Measurements from ENCODE around the gene SPRING1. TPM values are rescaled to one million over a fixed set of nuclear protein-coding genes. Genes with fewer than 3 reads are reported as not detected.
A peak's percentile ranks its signal among the peaks of the same experiment; 100 is the strongest.

The SPRING1 gene
- total RNA-seq, 4 donors from 2014 or later: 22.3 to 40.3 (median 35.1) TPM

DNA sequence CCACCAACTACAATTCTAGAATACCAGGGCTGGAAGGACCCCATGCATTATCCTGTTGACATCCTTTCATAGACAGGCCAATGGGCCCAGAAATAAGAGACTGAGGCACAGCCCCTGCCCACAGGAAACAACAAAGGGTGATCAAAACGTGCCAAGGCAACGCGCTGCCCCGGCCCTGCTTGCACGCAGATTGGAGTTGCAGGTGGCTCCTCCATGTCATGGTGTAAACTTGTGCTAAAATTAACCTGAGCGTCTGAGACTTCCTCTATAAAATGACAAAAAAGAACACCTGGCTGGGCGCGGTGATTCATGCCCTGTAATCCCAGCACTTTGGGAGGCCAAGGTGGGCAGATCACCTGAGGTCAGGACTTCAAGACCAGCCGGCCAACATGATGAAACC lies 30.1 kb downstream of the SPRING1 start:
- in situ Hi-C loops (cut with MboI; ENCODE audit: low pct_ligation_motif_present in 1 of 4, low pct_unique_long_range_greater_than_20kb in 1 of 4, low sequenced_read_pairs in 3 of 4) (loop anchor here in 3 of 4 donors (10.0 to 25.0 kb wide), 4 partner anchors 405 to 720 kb away; no protein-coding TSS in a partner anchor), intact Hi-C loops (cut with DNase I; ENCODE audit: low total_unique reads) (no loop called here)
- H3K27me3 ChIP-seq: peaks cover 14% of the 10 kb centered on the region
- TF ChIP-seq POLR2A (IDR thresholded peaks at IDR 0.05) (no peak), POLR2AphosphoS5 (IDR thresholded peaks at IDR 0.05) (no peak), EP300 (IDR thresholded peaks at IDR 0.05; ENCODE audit: low read depth) (no peak), CTCF (IDR thresholded peaks at IDR 0.05) (no peak)
- 38% methylated on average over 9 of the region's 9 CpGs; no CpG with 5 or more reads in 1 of the 2 donors for WGBS, 2 donors (ENCODE audit: low coverage in 1 of 2)
- no peak overlapping the region for H3K27ac ChIP-seq
- H3K36me3 ChIP-seq: no peaks in the 10 kb centered on the region
- H3K4me3 ChIP-seq: no peak overlapping the region
- H3K9me3 ChIP-seq: no peaks in the 10 kb centered on the region
- no peak for DNase-seq
- H3K4me1 ChIP-seq: peaks cover 8 to 16% (median 8%) of the 10 kb centered on the region in 4 donors

GRCh38 chr12:116703214-116703795 lies 34.6 kb downstream of the SPRING1 start:
- in situ Hi-C loops (cut with MboI; ENCODE audit: low pct_ligation_motif_present in 1 of 4, low pct_unique_long_range_greater_than_20kb in 1 of 4, low sequenced_read_pairs in 3 of 4): loop anchor here in 3 of 4 donors (10.0 to 25.0 kb wide), 4 partner anchors 409 to 716 kb away; no protein-coding TSS in a partner anchor
- Histone ChIP-seq H3K9me3 (no peaks in the 10 kb centered on the region), H3K4me1 (peaks cover 0 to 10% (median 7%) of the 10 kb centered on the region in 4 donors), H3K27ac (no peak overlapping the region), H3K36me3 (no peaks in the 10 kb centered on the region), H3K4me3 (no peak overlapping the region), H3K27me3 (no peaks in the 10 kb centered on the region)
- DNase-seq: peak; percentile 71
- intact Hi-C loops (cut with DNase I; ENCODE audit: low total_unique reads): no loop called here
- TF ChIP-seq CTCF (IDR thresholded peaks at IDR 0.05): peak; percentile 88 to 97 (median 91)
- no peak for TF ChIP-seq POLR2AphosphoS5 (IDR thresholded peaks at IDR 0.05)
- 23 to 36% methylated on average over 4 to 12 of the region's 12 CpGs for WGBS, 2 donors (ENCODE audit: low coverage in 1 of 2)

DNA sequence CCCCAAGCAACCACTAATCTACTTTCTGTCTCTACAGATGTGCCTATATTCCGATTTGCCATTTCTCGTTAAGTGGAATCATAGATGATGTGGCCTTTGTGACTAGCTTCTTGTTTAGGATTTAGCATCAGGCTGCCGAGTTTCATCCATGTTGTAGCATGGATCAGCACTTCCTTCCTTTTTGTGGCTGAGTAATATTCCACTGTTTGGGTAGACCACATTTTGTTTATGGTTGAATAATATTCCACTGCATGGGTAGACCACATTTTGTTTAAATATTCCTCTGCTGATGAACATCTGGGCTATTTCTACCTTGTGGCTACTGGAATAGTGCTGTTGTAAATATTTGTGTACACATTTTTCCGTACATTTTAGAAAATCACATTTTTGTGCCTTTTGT lies 36.4 kb downstream of the SPRING1 start:
- DNase-seq: no peak
- no peaks in the 10 kb centered on the region for H3K9me3 ChIP-seq
- 89 to 91% methylated on average over 4 of the region's 4 CpGs for WGBS, 2 donors (ENCODE audit: low coverage in 1 of 2)
- no peak for TF ChIP-seq CTCF (IDR thresholded peaks at IDR 0.05)
- TF ChIP-seq POLR2AphosphoS5 (IDR thresholded peaks at IDR 0.05): no peak
- no peak for TF ChIP-seq POLR2A (IDR thresholded peaks at IDR 0.05)
- TF ChIP-seq EP300 (IDR thresholded peaks at IDR 0.05; ENCODE audit: low read depth): no peak
- in situ Hi-C loops (cut with MboI; ENCODE audit: low pct_ligation_motif_present in 1 of 4, low pct_unique_long_range_greater_than_20kb in 1 of 4, low sequenced_read_pairs in 3 of 4) (loop anchor here in 3 of 4 donors (10.0 to 25.0 kb wide), 4 partner anchors 411 to 714 kb away; no protein-coding TSS in a partner anchor), intact Hi-C loops (cut with DNase I; ENCODE audit: low total_unique reads) (no loop called here)
- H3K4me3 ChIP-seq: no peak overlapping the region
- no peaks in the 10 kb centered on the region for H3K36me3 ChIP-seq
- peaks cover 0 to 18% (median 11%) of the 10 kb centered on the region in 4 donors for H3K4me1 ChIP-seq
- no peaks in the 10 kb centered on the region for H3K27me3 ChIP-seq
- no peak overlapping the region for H3K27ac ChIP-seq

DNA sequence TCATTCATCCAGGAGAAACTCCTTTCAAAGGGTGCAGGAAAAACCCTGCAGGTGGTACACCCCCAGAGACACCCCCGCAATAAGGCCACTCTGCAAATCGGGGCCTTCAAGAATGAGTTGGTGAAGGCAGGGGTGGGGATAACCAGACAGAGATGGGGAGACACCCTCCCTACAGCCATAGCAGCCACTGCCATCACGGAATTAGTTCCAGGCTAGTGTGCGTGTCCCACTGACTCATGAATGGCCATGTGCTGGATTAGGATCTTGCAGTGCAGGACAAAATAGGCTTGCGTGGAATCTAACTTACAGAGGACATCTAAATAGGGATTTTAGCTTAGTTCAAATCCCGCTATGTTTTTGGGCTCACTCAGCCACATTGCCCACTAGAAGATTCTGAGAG lies 37.8 kb downstream of the SPRING1 start:
- in situ Hi-C loops (cut with MboI; ENCODE audit: low pct_ligation_motif_present in 1 of 4, low pct_unique_long_range_greater_than_20kb in 1 of 4, low sequenced_read_pairs in 3 of 4) (loop anchor here in 3 of 4 donors (10.0 to 25.0 kb wide), 4 partner anchors 412 to 713 kb away; no protein-coding TSS in a partner anchor), intact Hi-C loops (cut with DNase I; ENCODE audit: low total_unique reads) (no loop called here)
- no peak overlapping the region for H3K27ac ChIP-seq
- H3K4me3 ChIP-seq: no peak overlapping the region
- no peak for DNase-seq
- H3K9me3 ChIP-seq: no peaks in the 10 kb centered on the region
- peaks cover under 1% of the 10 kb centered on the region for H3K27me3 ChIP-seq
- TF ChIP-seq POLR2AphosphoS5 (IDR thresholded peaks at IDR 0.05) (no peak), CTCF (IDR thresholded peaks at IDR 0.05) (no peak), EP300 (IDR thresholded peaks at IDR 0.05; ENCODE audit: low read depth) (no peak), POLR2A (IDR thresholded peaks at IDR 0.05) (no peak)
- 88 to 91% methylated on average over 4 to 6 of the region's 6 CpGs for WGBS, 2 donors (ENCODE audit: low coverage in 1 of 2)
- H3K36me3 ChIP-seq: no peaks in the 10 kb centered on the region
- peaks cover 0 to 18% (median 11%) of the 10 kb centered on the region in 4 donors for H3K4me1 ChIP-seq

Measured in transverse colon (tissue), 4 donors.